Stimulated activated naive CD8-positive, alpha-beta T cell treated with anti-CD3 and anti-CD28 coated beads, Interleukin-15, Interleukin-2, amounts not matched to agents 100 ng/mL and 50 ng/mL, for 24 hours (primary cell): ENCODE measurements around the gene SLC7A4.
A peak's percentile ranks its signal among the peaks of the same experiment; 100 is the strongest.
"Not testable (repeated sequence)": the region's sequence is repeated elsewhere in the genome, so short reads cannot be mapped to it uniquely, and the experiment has no call there.

Experiments
- H3K27ac Mint-ChIP-seq: one replicate; pipeline ENCODE4 v1.8.0; 2021; ENCODE audit warnings: mild to moderate bottlenecking, mixed read lengths
- H3K27me3 Mint-ChIP-seq: one replicate; pipeline ENCODE4 v1.8.0; 2021; ENCODE audit warnings: mixed read lengths
- H3K36me3 Mint-ChIP-seq: one replicate; pipeline ENCODE4 v1.8.0; 2021; ENCODE audit warnings: low read depth, mixed read lengths
- H3K4me1 Mint-ChIP-seq: one replicate; pipeline ENCODE4 v1.8.0; 2021; ENCODE audit warnings: low read depth, mixed read lengths
- H3K4me3 Mint-ChIP-seq: one replicate; pipeline ENCODE4 v1.8.0; 2021; ENCODE audit warnings: mild to moderate bottlenecking, mixed read lengths
- H3K9me3 Mint-ChIP-seq: one replicate; pipeline ENCODE4 v1.8.0; 2021; ENCODE audit warnings: mixed read lengths

The SLC7A4 gene

DNA sequence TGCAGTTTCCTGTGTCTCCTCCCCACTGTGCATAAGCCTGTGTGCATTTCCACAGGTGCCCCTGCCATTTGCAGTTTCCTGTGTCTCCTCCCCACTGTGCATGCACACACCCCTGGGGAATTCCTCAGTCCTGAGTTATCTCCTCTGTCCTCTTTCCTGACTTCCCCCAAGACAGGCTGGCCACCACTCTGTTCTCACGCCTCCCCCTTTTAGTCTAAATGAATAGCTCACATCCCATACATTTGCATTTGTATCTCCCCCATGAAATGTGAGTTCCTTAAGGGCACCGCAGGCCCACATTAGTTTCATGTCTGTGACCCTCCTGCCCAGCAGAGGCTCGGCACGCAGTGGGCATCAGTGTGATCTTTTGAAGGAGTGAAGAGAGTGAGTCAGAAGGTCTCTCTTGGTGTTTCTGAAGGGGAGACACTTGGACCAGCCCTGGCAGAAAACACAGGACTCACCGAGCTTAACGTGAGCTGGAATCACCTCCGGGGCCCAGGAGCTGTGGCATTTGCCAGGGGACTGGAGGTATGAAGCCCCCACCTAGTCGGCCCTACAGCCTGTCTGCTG is 19.6 kb upstream of the SLC7A4 start:
- Mint-ChIP-seq H3K36me3 (no peaks in the 10 kb centered on the region), H3K9me3 (no peaks in the 10 kb centered on the region), H3K27me3 (peaks cover 5% of the 10 kb centered on the region), H3K27ac (no peak overlapping the region), H3K4me1 (peaks cover 7% of the 10 kb centered on the region), H3K4me3 (no peak overlapping the region)

DNA sequence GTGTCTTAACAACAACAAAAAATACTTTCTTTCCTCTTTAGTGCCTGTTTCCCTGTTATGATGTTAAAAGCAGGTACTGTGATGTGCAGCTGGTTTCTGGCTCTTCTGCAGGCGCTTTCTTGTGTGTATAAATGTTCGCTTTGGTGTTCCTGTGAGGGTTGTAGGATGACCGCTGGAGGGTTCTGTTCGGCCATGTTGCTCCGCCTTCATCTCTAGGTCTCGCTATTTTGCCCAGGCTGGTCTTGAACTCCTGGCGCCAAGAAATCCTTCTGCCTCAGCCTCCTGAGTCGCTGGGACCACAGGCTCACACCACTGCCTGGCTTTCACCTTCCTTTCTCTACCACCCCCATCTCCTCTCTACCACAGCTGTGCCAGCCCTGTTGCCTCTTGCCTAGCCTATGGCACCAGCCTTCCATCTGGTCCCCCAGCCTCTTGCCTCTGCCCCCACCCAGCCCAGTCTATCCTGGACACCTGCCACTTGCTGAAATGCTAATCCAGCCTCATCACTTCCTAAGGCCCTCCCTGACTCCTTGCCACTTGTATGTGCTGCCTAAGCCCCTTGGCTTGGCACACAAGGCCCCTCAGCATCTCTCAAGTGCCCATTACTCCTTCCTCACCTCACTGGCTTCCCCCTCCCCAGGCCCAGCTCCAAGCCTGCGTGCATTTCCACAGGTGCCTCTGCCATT is 18.9 kb upstream of the SLC7A4 start:
- Mint-ChIP-seq H3K4me3 (no peak overlapping the region), H3K36me3 (no peaks in the 10 kb centered on the region), H3K27me3 (no peaks in the 10 kb centered on the region), H3K9me3 (no peaks in the 10 kb centered on the region), H3K4me1 (peaks cover 7% of the 10 kb centered on the region), H3K27ac (no peak overlapping the region)

DNA sequence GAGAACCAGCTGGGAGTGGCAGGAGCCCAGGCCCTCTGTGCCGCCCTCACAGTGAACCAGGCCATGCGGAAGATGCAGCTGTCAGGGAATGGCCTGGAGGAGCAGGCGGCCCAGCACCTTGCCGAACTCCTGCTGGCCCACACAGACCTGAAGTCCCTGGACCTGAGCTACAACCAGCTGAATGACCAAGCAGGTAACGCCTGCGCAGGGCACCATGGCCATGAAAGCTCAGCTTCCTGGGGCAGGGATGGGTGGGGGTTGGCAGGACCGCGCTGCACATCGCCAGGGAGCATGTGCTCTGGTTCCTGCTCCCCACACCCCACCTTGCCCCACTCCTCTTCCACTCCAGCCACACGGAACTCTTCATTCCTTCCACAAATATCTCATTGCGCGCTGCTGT is 16.6 kb upstream of the SLC7A4 start:
- H3K4me1 Mint-ChIP-seq, result peaks cover 15% of the 10 kb centered on the region
- not testable (repeated sequence) for H3K9me3 Mint-ChIP-seq, H3K27me3 Mint-ChIP-seq, H3K4me3 Mint-ChIP-seq, H3K36me3 Mint-ChIP-seq, H3K27ac Mint-ChIP-seq

DNA sequence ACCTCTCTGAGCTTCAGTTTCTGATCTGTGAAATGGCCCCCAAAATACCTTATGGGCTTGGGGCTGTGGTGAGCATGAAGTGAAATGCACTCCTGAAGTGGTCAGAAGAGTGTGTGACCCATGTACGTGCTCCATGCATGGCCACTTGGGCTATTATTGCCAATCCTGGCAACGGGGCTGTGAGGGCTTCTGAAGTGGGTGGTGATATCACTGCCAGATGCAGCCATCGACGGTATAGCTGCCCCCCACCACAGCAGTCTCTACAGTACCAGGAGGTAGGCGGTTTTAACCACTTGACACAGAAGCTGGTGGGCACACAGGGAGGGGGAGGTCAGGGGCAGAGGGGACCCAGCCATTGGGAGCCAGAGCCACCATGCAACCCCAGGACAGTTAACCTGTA is 16.1 kb upstream of the SLC7A4 start:
- not testable (repeated sequence) for H3K27ac Mint-ChIP-seq, H3K4me3 Mint-ChIP-seq, H3K27me3 Mint-ChIP-seq, H3K9me3 Mint-ChIP-seq, H3K36me3 Mint-ChIP-seq
- peaks cover 20% of the 10 kb centered on the region for H3K4me1 Mint-ChIP-seq

DNA sequence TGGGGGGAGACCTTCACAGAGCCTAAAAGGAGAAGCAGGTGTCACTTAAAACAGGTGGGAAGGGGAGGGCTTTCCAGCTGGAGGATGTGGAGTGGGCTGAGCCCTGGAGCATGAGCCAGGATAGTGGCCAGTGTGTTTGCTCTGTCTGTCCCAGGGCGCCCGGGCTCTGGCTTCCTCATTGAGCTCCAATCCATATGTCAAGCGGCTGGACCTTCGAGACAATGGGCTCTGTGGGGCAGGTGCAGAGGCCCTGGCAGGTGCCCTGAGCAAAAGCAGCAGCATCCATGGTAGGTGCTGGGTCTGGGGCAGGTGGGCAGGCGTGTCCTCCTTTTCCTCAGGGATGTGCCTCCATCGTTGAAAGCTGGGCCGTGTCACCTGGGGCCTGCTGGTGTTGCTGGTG is 15.4 kb upstream of the SLC7A4 start:
- no peaks in the 10 kb centered on the region for H3K9me3 Mint-ChIP-seq
- peaks cover 15% of the 10 kb centered on the region for H3K27me3 Mint-ChIP-seq
- H3K36me3 Mint-ChIP-seq, result no peaks in the 10 kb centered on the region
- H3K27ac Mint-ChIP-seq, result no peak overlapping the region
- H3K4me3 Mint-ChIP-seq, result no peak overlapping the region
- H3K4me1 Mint-ChIP-seq, result peaks cover 24% of the 10 kb centered on the region

DNA sequence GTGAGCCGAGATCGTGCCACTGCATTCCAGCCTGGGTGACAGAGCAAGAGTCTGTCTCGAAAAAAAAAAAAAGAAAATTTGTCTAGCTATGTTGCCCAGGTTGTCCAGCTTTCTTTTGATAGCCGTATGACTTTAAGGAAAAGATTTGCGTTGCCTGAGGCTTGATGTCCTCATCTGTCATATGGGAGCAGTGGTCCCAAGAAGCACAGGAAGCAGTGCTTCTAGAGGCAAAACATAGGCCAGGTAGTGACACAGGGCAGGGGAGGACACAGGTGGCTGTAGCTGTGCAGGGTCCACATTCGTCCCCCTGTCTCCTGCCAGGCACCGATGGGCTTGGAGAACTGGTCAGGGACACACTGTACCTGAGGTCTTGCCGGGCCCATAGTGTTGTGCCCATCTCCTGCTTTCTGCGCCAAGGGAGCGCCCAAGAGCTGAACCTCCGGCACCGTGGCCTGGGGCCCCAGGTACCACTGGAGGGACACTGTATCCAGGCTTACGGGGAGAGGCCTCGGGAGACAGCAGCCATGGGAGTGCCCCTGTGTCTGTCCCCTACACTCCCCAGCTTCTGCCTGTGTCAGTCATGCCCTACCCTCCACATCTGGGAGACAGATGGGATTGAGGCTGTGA is 14.8 kb upstream of the SLC7A4 start:
- Mint-ChIP-seq H3K4me3 (no peak overlapping the region), H3K4me1 (peaks cover 24% of the 10 kb centered on the region), H3K36me3 (no peaks in the 10 kb centered on the region), H3K9me3 (no peaks in the 10 kb centered on the region), H3K27ac (no peak overlapping the region), H3K27me3 (peaks cover 15% of the 10 kb centered on the region)

DNA sequence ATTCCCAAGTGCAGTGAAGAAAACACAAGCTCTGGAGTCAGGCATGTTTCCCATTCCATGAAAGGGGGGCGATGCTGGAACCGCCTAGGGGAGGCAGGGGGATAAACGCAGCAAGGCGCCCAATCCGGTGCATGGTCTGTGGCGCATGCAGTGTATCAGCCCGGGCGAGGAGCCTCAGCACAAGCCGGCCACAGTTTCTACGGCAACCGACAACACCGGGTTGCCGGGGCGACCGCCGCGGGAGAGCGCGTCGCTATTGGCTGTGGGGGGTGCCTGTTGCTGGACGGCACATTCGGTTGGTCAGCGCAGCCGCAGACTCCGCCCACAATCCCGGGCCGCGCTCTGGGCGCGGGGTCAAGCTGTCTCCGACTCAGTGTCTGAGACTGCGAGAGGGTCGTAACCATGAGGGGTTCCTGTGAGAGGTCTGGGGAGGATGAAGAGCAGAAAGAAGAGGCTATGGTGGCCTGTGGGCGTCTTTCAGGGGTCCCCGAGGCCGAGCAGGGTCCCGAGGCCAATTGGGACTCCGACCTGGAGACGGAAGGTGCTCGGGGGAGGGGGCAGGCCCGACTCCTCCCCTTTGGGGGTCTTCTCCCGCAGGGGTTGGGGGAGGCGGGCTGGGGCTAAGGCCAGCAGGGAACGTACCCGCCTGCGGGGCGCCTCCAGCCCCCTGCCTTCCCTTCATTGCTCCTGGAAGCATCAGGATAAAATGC is 13.4 kb upstream of the SLC7A4 start, which contains the start of gene LRRC74B:
Gene LRRC74B (plus strand): TSS at position 362 of the 710 bp plus-strand sequence. CDS start 41 bp downstream, at position 403.
- peaks cover 15% of the 10 kb centered on the region for H3K27me3 Mint-ChIP-seq
- H3K9me3 Mint-ChIP-seq, result no peaks in the 10 kb centered on the region
- H3K4me3 Mint-ChIP-seq, result peak within 1 kb of the TSS; percentile 64
- no peaks in the 10 kb centered on the region for H3K36me3 Mint-ChIP-seq
- H3K27ac Mint-ChIP-seq, result peak within 1 kb of the TSS; percentile 42
- peaks cover 24% of the 10 kb centered on the region for H3K4me1 Mint-ChIP-seq

DNA sequence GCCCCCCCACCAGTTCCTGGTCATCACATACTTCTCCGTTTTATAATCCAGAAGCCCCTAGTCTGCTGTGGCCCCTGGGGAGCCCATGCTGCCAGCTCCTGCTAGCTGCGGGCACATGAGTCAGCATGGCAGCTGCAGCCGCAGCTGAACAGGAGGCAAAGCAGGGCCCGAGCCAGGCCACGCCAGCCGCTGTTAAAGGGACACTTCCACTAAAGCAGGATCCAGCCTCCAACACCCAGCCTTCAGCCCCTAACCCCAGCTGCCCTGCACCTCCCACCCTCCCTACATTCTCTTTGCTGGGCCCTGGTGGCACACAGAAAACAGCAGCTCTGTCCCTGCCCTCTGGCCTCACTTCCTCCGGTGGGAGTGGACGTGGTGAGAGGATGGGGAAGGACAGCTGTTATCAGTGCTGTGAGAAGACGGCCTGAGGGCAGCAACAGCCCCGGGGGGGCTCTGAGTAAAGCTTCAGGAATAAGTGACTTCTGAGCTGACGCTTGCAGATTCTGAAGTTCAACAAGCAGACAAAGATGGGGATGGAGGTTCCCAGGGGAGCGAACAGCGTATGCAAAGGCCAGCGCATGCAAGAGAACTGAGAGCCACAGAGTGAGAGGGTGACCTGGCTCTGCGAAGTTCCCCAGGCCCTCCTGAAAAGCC is 12.7 kb upstream of the SLC7A4 start:
- Mint-ChIP-seq H3K27me3 (peaks cover 18% of the 10 kb centered on the region), H3K27ac (no peak overlapping the region), H3K36me3 (no peaks in the 10 kb centered on the region), H3K4me1 (peaks cover 24% of the 10 kb centered on the region), H3K4me3 (peak overlapping the region; percentile 64), H3K9me3 (no peaks in the 10 kb centered on the region)

DNA sequence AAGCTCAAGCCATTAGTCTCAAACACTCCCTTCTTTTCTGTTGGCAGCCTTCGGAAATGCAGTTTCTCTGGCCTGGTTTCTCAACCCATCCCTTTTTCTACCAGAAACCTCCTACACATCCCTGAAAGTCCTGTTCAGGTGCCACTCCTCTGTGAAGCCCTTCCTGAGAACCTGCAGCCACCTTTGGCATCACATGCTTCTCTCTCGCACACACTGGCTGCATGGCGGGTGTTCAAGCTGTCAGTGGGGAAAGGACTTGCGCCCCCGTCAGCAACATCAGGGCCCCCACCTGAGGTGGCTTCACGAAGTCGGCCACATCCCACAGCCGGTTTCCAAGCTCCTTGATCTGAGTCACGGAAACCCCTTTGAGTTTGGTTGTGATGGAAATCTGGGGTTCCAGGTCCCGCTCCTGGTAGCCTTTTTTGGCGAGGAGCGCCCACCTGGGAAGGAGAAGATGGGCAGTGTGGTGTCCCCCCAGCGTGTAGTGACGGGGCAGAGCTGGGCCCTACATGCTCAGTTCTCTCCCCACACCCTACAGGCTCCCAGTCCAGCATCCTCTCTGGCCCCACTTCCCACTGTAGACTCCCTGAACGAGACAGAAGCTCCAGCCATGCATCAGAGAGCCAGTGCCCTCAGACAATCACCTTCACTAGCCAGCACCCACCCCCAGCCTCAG is 11.6 kb upstream of the SLC7A4 start:
- H3K4me1 Mint-ChIP-seq, result peaks cover 24% of the 10 kb centered on the region
- no peak overlapping the region for H3K27ac Mint-ChIP-seq
- H3K4me3 Mint-ChIP-seq, result no peak overlapping the region
- H3K9me3 Mint-ChIP-seq, result no peaks in the 10 kb centered on the region
- peaks cover 21% of the 10 kb centered on the region for H3K27me3 Mint-ChIP-seq
- no peaks in the 10 kb centered on the region for H3K36me3 Mint-ChIP-seq

DNA sequence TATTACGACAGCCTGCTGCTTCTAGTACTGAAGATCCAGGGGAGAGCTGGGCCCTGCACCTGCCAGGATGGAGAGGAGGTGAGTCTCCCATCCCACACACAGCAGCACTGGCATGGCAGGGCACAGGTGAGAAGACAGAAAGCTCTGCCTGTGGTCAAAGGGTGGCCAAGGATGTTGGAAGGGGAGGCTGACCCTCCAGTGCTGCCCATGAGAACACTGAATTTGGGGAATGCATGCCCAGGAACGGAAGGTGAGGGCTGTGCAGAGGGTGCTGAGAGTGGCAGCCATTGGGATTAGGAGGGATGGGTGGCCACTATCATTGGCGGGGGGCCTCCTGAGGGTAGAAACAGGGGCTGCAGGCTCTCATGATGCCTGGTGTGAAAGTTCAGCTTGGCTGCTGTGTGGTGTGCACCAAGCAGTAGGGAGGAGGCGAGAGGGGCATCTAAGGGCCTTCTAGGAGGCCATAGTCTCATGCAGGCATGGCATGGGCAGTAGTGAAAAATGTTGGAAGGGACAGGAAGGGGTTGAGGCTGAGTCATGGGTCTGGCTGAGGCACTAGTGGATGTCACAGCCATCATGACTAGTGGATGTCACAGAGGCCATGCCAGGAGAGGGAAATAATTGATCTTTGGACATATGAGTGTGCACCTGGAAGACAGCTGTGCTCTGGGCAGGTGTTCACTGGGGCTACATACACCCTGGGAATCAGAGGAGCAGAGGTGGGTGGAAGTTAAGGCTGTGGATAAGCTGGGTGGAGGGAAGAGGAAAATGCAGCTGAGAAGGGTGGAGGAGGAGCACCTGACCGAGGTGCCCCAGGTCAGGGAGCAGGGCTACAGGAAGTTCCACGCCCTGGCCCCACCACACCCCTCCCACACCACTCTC is 10.9 kb upstream of the SLC7A4 start:
- Mint-ChIP-seq H3K9me3 (no peaks in the 10 kb centered on the region), H3K4me3 (no peak overlapping the region), H3K36me3 (no peaks in the 10 kb centered on the region), H3K4me1 (peaks cover 24% of the 10 kb centered on the region), H3K27ac (no peak overlapping the region), H3K27me3 (peaks cover 26% of the 10 kb centered on the region)

DNA sequence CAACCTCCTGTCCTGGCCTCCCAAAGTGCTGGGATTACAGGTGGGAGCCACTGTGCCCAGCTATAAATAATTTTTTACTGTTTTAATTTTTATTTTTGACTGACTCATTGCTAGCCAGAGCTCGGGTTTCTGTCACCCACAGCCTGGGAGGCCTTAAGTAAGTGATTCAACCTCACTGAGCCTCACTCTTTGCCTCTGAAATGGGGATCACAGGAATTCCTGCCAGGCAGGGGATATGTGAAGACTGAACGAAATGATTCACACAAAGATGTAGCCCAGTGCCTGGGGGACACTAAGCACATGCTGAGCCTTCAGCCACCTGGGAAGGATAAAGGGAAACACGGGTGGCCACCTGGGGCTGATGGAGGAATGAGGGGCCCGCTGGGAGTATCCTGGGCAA is 9.6 kb upstream of the SLC7A4 start:
- peaks cover 26% of the 10 kb centered on the region for H3K27me3 Mint-ChIP-seq
- no peak overlapping the region for H3K4me3 Mint-ChIP-seq
- H3K27ac Mint-ChIP-seq, result no peak overlapping the region
- no peaks in the 10 kb centered on the region for H3K36me3 Mint-ChIP-seq
- H3K4me1 Mint-ChIP-seq, result peaks cover 24% of the 10 kb centered on the region
- no peaks in the 10 kb centered on the region for H3K9me3 Mint-ChIP-seq

DNA sequence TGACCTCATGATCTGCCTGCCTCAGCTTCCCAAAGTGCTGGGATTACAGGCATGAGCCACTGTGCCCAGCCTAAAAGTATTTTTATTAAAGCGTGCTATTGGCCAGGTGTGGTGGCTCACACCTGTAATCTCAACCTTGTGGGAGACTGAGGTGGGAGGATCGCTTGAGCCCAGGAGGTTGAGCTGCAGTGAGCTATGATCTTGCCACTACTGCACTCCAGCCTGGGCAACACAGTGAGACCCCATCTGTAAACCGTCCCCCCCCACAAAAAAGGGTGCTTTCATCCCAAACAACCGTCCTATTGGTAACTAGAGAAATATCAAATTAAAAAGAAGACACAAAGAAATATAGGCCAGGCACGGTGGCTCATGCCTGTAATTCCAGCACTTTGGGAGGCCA is 6.8 kb upstream of the SLC7A4 start:
- not testable (repeated sequence) for H3K27ac Mint-ChIP-seq, H3K36me3 Mint-ChIP-seq

DNA sequence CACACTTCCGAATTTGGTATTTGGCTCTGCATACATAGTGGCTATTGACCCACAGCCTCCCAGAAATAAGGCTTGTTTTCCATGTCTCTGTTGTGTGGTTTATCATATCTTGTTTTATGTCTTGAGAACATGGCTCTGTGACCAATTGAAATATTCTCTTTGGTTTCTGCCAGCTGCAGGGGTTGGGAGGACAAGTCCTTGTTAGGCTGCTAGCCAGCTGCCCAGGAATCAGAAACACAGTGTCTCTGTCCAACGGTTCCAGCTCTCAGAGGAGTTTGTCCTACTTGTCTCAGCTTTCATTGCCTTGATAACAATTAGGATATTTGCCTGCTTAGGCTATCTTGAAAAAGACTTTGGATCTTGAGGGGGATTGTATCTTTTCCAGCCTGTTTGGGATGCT is 6.0 kb upstream of the SLC7A4 start:
- Mint-ChIP-seq H3K9me3 (no peaks in the 10 kb centered on the region), H3K27me3 (peaks cover 20% of the 10 kb centered on the region), H3K4me1 (peaks cover 3% of the 10 kb centered on the region), H3K36me3 (no peaks in the 10 kb centered on the region), H3K27ac (no peak overlapping the region), H3K4me3 (no peak overlapping the region)

More for the DNA sequence above, 6.8 kb upstream of the SLC7A4 start:
- H3K27me3 Mint-ChIP-seq, result peaks cover 24% of the 10 kb centered on the region
- not testable (repeated sequence) for H3K4me1 Mint-ChIP-seq, H3K4me3 Mint-ChIP-seq, H3K9me3 Mint-ChIP-seq

DNA sequence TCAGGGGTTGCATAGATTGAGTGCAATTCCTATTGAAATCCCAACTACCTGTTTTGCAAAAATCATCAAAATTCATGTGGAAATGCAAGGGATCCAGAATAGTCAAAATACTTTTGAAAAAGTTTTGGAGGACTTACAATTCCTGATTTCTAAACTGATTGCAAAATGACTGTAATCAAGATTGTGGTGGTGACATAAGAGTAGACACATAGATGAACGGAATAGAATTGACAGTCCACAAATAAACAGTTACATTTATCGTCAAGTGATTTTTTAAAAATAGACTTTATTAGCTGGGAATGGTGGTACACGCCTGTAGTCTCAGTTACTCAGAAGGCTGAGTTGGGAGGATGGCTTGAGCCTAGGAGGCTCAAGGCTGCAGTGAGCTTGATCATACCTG is 2.6 kb upstream of the SLC7A4 start:
- Mint-ChIP-seq H3K4me3 (no peak overlapping the region), H3K4me1 (peaks cover 7% of the 10 kb centered on the region), H3K9me3 (no peaks in the 10 kb centered on the region), H3K27ac (no peak overlapping the region), H3K36me3 (no peaks in the 10 kb centered on the region), H3K27me3 (peaks cover 32% of the 10 kb centered on the region)
